NCI-H345 (cell line): ENCODE measurements around the gene METTL6.
"Not testable (repeated sequence)": the region's sequence is repeated elsewhere in the genome, so short reads cannot be mapped to it uniquely, and the experiment has no call there.

ENCODE experiments used
- DNase-seq: peaks from one replicate; lab custom pipeline; 2025; lab: John Stamatoyannopoulos, UW

The METTL6 gene

GRCh38 chr3:15451216-15452113, 24.1 kb upstream of the METTL6 start:
- DNase-seq, result no peak

GRCh38 chr3:15450438-15451215, 23.3 kb upstream of the METTL6 start:
- DNase-seq, result no peak

GRCh38 chr3:15449489-15450224, 22.3 kb upstream of the METTL6 start:
- DNase-seq, result no peak

GRCh38 chr3:15443826-15444524, 16.6 kb upstream of the METTL6 start:
- DNase-seq, result no peak

GRCh38 chr3:15440891-15441290, 13.5 kb upstream of the METTL6 start:
- no peak for DNase-seq

GRCh38 chr3:15439476-15439875, 12.1 kb upstream of the METTL6 start:
- DNase-seq, result no peak

- DNase-seq, result no peak
Measured at GRCh38 chr3:15438983-15439382, 11.6 kb upstream of the METTL6 start.

GRCh38 chr3:15436246-15436645, 8.9 kb upstream of the METTL6 start:
- DNase-seq, result no peak

- DNase-seq, result no peak
Measured at GRCh38 chr3:15434756-15435155, 7.4 kb upstream of the METTL6 start.

GRCh38 chr3:15433531-15433930, 6.2 kb upstream of the METTL6 start:
- no peak for DNase-seq

- DNase-seq, result no peak
Measured at GRCh38 chr3:15431256-15431837, 4.0 kb upstream of the METTL6 start.

GRCh38 chr3:15430624-15431023, 3.3 kb upstream of the METTL6 start:
- no peak for DNase-seq

GRCh38 chr3:15429080-15429479, 1.7 kb upstream of the METTL6 start:
- no peak for DNase-seq

GRCh38 chr3:15428539-15428938, 1.2 kb upstream of the METTL6 start:
- no peak for DNase-seq

- DNase-seq, result no peak
Measured at GRCh38 chr3:15427981-15428380, 637 bp upstream of the METTL6 start.

GRCh38 chr3:15426579-15427118, 695 bp downstream of the METTL6 start:
- DNase-seq, result no peak

- no peak for DNase-seq
Measured at GRCh38 chr3:15420871-15421270, 6.5 kb downstream of the METTL6 start.

GRCh38 chr3:15410966-15411365, 16.4 kb downstream of the METTL6 start:
- not testable (repeated sequence) for DNase-seq

GRCh38 chr3:15409774-15410173, 17.6 kb downstream of the METTL6 start:
- no peak for DNase-seq

- DNase-seq, result no peak
Measured at GRCh38 chr3:15409239-15409638, 18.1 kb downstream of the METTL6 start.

GRCh38 chr3:15405448-15406050, 21.8 kb downstream of the METTL6 start:
- peak; percentile 17 for DNase-seq
